Gastrocnemius medialis (tissue), 4 donors: ENCODE measurements around the gene SLC7A6. TPM values are rescaled to one million over a fixed set of nuclear protein-coding genes. Genes with fewer than 3 reads are reported as not detected.

Source experiments
- ATAC-seq, 2 donors: fragments of 150-250 bp; one replicate each; pipeline ENCODE4 v1.9.1; 2016
- DNase-seq, 2 donors: peaks; one replicate each; pipeline ENCODE4 v3.0.0-alpha.2; 2019
- H3K27ac ChIP-seq, 4 donors: fragments of 200-600 bp; sonication (generic); 1 replicate in 1 of 4; 2 replicates in 3 of 4; pipeline ENCODE4 v1.5.1; 2016 to 2018; ENCODE audit warnings: mild to moderate bottlenecking in 2 of 4, moderate library complexity in 1 of 4
- H3K27me3 ChIP-seq, 3 donors: fragments of 200-600 bp; sonication (generic) in 2 of 3; 1 replicate in 1 of 3; 2 replicates in 2 of 3; pipeline versions ENCODE4 v1.5.1 to v1.6.0; 2016 to 2019; ENCODE audit warnings: mild to moderate bottlenecking in 1 of 3, moderate library complexity in 1 of 3
- H3K36me3 ChIP-seq, 2 donors: fragments of 200-600 bp; sonication (generic) in 1 of 2; one replicate each; pipeline ENCODE4 v1.5.1; 2017 to 2018
- H3K4me1 ChIP-seq, 2 donors: fragments of 200-600 bp; sonication (generic) in 1 of 2; one replicate each; pipeline ENCODE4 v1.5.1; 2016 to 2017; ENCODE audit warnings: mild to moderate bottlenecking in 2 of 2
- H3K4me3 ChIP-seq, 4 donors: fragments of 200-600 bp; sonication (generic) in 3 of 4; 1 replicate in 1 of 4; 2 replicates in 3 of 4; pipeline ENCODE4 v1.5.1; 2016 to 2019; ENCODE audit warnings: mild to moderate bottlenecking in 2 of 4
- H3K9me3 ChIP-seq, 3 donors: fragments of 200-600 bp; sonication (generic) in 2 of 3; 1 replicate in 1 of 3; 2 replicates in 2 of 3; pipeline ENCODE4 v1.5.1; 2016 to 2019
- POLR2A ChIP-seq, 2 donors: fragments of 450-650 bp; IDR thresholded peaks; one replicate each; pipeline ENCODE4 v1.6.1; 2017; ENCODE audit warnings: antibody characterized with exemption in 2 of 2, mild to moderate bottlenecking in 2 of 2, moderate library complexity in 2 of 2
- in situ Hi-C, 4 donors: fragments of 200-750 bp; cut with MboI; loops; one replicate each; pipeline versions ENCODE4 v1.15.0 to v1.8.0; 2017; ENCODE audit warnings: low sequenced_read_pairs in 4 of 4
- intact Hi-C: fragments of 100-400 bp; cut with DNase I; formaldehyde crosslinking; loops from one replicate; pipeline ENCODE4 v1.15.1; 2023; ENCODE audit warnings: low total_unique reads
- microRNA-seq, 2 donors: library from miRNA; unstranded; fragments of <30 nt; microRNA quantifications; one replicate each; pipeline ENCODE4, GENCODE V29; 2016; ENCODE audit warnings: borderline replicate concordance in 2 of 2
- total RNA-seq, 4 donors: library from RNA; depleted of rRNA; stranded (reverse); fragments of >200 nt; gene quantifications; one replicate each; pipeline versions ENCODE4 v1.1.0 to v1.2.3, GENCODE V29; 2016
- TF ChIP-seq, protein P1 (sequence below), 5 experiments: fragments of 450-650 bp in 3 of 5; fragments of 200-600 bp in 2 of 5; sonication (generic) in 2 of 5; IDR thresholded peaks in 4 of 5; conservative IDR thresholded peaks in 1 of 5; 1 replicate in 4 of 5; 2 replicates in 1 of 5; pipeline ENCODE4 v1.5.1; 2016 to 2019; ENCODE audit warnings: antibody characterized with exemption in 5 of 5, mild to moderate bottlenecking in 3 of 5, moderate library complexity in 3 of 5

Gene SLC7A6
- total RNA-seq, 4 donors from 2014 or later, result 97.3 to 205 (median 117) TPM

DNA sequence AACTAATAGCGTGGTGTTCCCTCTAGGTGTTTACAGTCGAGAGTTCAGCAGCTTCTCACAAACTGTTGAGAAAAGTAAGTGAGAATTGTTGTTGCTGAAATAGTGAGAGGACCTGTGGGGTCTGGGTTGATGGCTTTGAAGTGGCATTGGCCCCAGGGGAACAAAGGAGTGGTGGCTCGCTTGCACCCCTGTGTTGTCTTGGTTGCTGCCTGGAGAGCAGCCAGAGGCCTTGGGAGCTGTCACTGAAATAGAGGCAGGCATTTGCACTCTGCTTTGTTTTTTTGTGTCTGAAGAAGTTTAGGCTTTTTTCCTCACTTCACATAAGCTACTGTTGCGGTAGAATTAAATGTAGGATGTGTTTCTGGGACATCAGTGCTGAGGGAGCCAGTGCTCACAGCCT lies 83.3 kb downstream of the SLC7A6 start:
- H3K27ac ChIP-seq, result peak overlapping the region in 1 of 4 donors; percentile 88
- in situ Hi-C loops, result loop anchor here in 2 of 4 donors (25.0 kb wide), 1 partner anchor 260 kb away; the partner anchor contains the start of gene NFATC3 (in 2 of the 2)

DNA sequence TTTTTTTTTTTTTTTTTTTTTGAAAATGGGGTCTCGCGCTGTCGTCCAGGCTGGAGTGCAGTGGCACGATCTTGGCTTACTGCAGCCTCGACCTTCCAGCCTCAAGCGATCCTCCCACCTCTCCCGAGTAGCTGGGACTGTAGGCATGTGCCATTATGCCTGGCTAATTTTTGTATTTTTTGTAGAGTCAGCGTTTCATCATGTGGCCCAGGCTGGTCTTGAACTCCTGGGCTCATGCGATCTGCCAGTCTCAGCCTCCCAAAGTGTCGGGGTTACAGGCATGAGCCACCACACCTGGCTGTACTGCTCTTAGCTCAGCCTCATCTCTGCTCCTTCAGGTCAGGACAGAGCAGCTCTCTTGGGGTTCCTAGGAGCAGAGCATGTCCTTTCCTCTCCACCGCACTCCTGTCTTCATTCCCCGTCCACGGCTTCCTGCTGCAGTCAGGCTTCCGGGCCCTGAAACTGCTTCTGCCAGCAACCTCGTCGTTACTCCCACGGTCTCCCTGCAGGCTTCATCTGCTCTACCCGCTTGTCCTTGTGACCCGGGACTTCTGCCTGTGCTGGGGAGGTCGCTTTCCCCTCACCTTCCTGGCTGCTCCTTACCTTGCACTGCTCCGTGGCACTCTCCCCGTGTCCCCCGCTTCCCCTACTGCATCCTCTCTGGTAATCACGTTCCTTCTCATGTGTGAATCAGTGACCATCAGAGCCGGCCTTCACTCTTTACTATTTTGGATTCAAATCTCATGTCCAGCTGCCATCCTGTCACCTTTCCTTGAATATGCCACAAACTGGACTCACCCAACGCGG lies 84.5 kb downstream of the SLC7A6 start:
- no peaks in the 10 kb centered on the region for H3K27me3 ChIP-seq
- intact Hi-C loops (no loop called here), in situ Hi-C loops (loop anchor here in 2 of 4 donors (25.0 kb wide), 1 partner anchor 262 kb away; the partner anchor contains the start of gene NFATC3 (in 2 of the 2))
- TF ChIP-seq POLR2A (IDR thresholded peaks at IDR 0.05), result no peak
- TF ChIP-seq, protein P1, sequence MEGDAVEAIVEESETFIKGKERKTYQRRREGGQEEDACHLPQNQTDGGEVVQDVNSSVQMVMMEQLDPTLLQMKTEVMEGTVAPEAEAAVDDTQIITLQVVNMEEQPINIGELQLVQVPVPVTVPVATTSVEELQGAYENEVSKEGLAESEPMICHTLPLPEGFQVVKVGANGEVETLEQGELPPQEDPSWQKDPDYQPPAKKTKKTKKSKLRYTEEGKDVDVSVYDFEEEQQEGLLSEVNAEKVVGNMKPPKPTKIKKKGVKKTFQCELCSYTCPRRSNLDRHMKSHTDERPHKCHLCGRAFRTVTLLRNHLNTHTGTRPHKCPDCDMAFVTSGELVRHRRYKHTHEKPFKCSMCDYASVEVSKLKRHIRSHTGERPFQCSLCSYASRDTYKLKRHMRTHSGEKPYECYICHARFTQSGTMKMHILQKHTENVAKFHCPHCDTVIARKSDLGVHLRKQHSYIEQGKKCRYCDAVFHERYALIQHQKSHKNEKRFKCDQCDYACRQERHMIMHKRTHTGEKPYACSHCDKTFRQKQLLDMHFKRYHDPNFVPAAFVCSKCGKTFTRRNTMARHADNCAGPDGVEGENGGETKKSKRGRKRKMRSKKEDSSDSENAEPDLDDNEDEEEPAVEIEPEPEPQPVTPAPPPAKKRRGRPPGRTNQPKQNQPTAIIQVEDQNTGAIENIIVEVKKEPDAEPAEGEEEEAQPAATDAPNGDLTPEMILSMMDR (IDR thresholded peaks at IDR 0.05 in 4 of 5, conservative IDR thresholded peaks at IDR 0.05 in 1 of 5), result no peak
- no peak overlapping the region for H3K4me3 ChIP-seq
- no peaks in the 10 kb centered on the region for H3K9me3 ChIP-seq
- peaks cover 42 to 48% of the 10 kb centered on the region in 2 donors for H3K4me1 ChIP-seq
- H3K27ac ChIP-seq, result peak overlapping the region; percentile 5 to 51 (median 46)
- DNase-seq (no peak), ATAC-seq (no peak)
- H3K36me3 ChIP-seq, result peaks cover 0 to 40% of the 10 kb centered on the region in 2 donors

More for the DNA sequence above, 83.3 kb downstream of the SLC7A6 start:
- H3K4me1 ChIP-seq, result peaks cover 49 to 53% of the 10 kb centered on the region in 2 donors
- intact Hi-C loops, result no loop called here
- DNase-seq, result no peak
- H3K9me3 ChIP-seq, result no peaks in the 10 kb centered on the region
- H3K36me3 ChIP-seq, result peaks cover 0 to 29% of the 10 kb centered on the region in 2 donors
- H3K4me3 ChIP-seq, result no peak overlapping the region
- H3K27me3 ChIP-seq, result no peaks in the 10 kb centered on the region
- no peak for ATAC-seq
- no peak for TF ChIP-seq POLR2A (IDR thresholded peaks at IDR 0.05)
- TF ChIP-seq, protein P1 (IDR thresholded peaks at IDR 0.05 in 4 of 5, conservative IDR thresholded peaks at IDR 0.05 in 1 of 5), result no peak

DNA sequence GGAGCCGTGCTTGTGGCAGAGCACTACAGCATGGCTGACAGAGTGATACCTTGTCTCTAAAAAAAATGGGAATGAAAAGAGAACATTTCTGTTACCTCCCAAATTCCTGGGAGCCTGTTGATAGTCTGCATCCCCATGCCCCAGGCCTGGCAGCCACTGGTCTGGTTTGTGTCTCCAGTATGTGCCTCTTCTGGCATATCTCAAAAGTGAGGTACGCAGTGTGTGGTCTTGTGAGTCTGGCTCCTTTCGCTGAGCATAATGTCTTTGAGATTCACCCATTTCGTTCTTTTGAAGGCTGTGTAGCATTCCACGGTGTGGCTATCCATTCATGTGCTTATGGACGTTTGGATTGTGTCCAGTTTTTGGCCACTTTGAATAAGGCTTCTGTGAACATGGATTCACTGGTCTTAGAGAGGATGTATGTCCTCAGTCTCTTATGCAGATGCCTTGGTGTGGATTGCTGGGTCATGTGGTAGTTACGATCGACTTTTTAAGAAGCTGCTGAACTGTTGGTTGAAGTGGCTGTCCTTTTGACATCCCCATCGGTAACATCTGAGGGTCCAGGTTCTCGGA lies 85.6 kb downstream of the SLC7A6 start:
- H3K4me1 ChIP-seq, result peaks cover 32 to 37% of the 10 kb centered on the region in 2 donors
- intact Hi-C loops (no loop called here), in situ Hi-C loops (loop anchor here in 2 of 4 donors (25.0 kb wide), 1 partner anchor 263 kb away; the partner anchor contains the start of gene NFATC3 (in 2 of the 2))
- H3K9me3 ChIP-seq, result no peaks in the 10 kb centered on the region
- DNase-seq (no peak), ATAC-seq (no peak)
- H3K36me3 ChIP-seq, result peaks cover 0 to 51% of the 10 kb centered on the region in 2 donors
- H3K27me3 ChIP-seq, result no peaks in the 10 kb centered on the region
- TF ChIP-seq POLR2A (IDR thresholded peaks at IDR 0.05), result no peak
- TF ChIP-seq, protein P1 (IDR thresholded peaks at IDR 0.05 in 4 of 5, conservative IDR thresholded peaks at IDR 0.05 in 1 of 5), result no peak
- H3K4me3 ChIP-seq, result no peak overlapping the region
- H3K27ac ChIP-seq, result no peak overlapping the region

DNA sequence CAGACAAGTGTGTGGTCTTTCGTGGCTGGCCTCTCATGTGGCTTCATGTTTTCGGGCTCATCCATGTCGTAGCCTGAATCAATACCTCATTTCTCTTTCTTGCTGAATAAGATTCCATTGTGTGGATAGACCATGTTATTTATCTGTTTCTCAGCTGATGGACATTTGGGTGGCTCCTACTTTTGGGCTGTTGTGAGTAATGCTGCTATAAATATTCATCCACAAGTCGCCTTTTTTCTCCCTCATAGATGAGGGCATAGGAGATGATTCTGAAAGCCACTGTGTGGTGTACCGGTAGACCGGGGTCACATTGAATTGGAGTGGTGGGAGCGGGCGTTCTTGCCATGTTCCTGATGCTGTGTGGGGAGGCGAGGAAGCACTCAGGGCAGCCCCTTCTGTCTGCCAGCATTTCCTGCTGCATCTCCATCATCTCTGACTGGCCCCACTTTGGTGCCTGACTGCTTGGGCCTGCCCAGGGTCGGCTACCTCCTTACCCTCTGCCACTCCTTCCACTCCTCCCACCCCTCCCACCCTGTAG lies 86.6 kb downstream of the SLC7A6 start:
- Histone ChIP-seq H3K36me3 (peaks cover 0 to 60% of the 10 kb centered on the region in 2 donors), H3K9me3 (no peaks in the 10 kb centered on the region), H3K27me3 (no peaks in the 10 kb centered on the region), H3K4me1 (peaks cover 24 to 27% of the 10 kb centered on the region in 2 donors), H3K4me3 (no peak overlapping the region), H3K27ac (no peak overlapping the region)
- DNase-seq (no peak), ATAC-seq (no peak)
- TF ChIP-seq POLR2A (IDR thresholded peaks at IDR 0.05), result no peak
- TF ChIP-seq, protein P1 (IDR thresholded peaks at IDR 0.05 in 4 of 5, conservative IDR thresholded peaks at IDR 0.05 in 1 of 5), result no peak
- in situ Hi-C loops, result no loop called here
- intact Hi-C loops, result no loop called here

Small RNA genes within 50 kb of the gene (microRNA-seq; reads per million reads assigned to microRNA genes)
- 0 reads per million in 2 donors for gene MIR6773

Other genes starting within 250 kb of the SLC7A6 start
- not detected for gene DPEP2NB, start 248.6 kb upstream of the SLC7A6 start, total RNA-seq
- gene DDX28, start 241.3 kb upstream of the SLC7A6 start, total RNA-seq, result 10 to 100 TPM in 2 of 4 donors, 1 to 10 TPM in 2; 6.2 to 16.1 (median 10.4) TPM
- 1 to 10 TPM; 4.5 to 9.6 (median 7.1) TPM for gene DUS2, start 241.2 kb upstream of the SLC7A6 start, total RNA-seq
- gene NFATC3, start 179.2 kb upstream of the SLC7A6 start, total RNA-seq, result 10 to 100 TPM; 47.9 to 72.7 (median 70.7) TPM
- under 1 TPM in 3 of 4 donors, not detected in 1; 0.11 to 0.51 (median 0.13) TPM for gene ESRP2, start 28.4 kb upstream of the SLC7A6 start, total RNA-seq
- gene PLA2G15, start 19.2 kb upstream of the SLC7A6 start, total RNA-seq, result 10 to 100 TPM; 67.8 to 91.3 (median 84.8) TPM
- gene SLC7A6OS, start 46.4 kb downstream of the SLC7A6 start, total RNA-seq, result 1 to 10 TPM; 5.0 to 8.8 (median 7.3) TPM
- gene PRMT7, start 46.5 kb downstream of the SLC7A6 start, total RNA-seq, result 10 to 100 TPM; 22.2 to 41.0 (median 32.8) TPM
- 1 to 10 TPM in 1 of 4 donors, not detected in 3; 2.3 TPM for gene SMPD3, start 184.0 kb downstream of the SLC7A6 start, total RNA-seq